ENCODE results near the gene PDCD4.

DNA sequence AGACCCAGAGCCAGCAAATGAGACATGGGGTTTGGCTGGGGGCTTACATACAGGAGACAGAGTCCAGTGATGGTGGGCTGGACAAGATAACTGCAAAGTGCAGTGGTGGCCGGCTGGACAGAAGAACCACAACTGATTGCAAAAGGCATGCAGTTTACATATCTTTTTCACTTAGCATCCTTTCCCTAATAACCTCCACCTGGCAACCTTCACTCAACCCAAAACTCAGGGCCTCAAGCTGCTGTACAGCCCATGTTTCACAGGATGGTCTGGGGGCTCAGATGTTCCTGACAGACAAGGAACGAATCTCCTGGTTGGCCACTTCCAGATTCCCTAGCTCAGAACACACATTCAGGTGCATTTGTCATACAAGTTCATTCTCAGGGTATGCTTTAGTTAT, 7.8 kb upstream of the PDCD4 start:
- TF ChIP-seq CTCF (IDR thresholded peaks at IDR 0.05; ENCODE audit: insufficient read depth, low read depth, low read length) = no peak
- TF ChIP-seq EZH2 (IDR thresholded peaks at IDR 0.05; ENCODE audit: insufficient read depth, low read length) = no peak

Data from astrocyte (in vitro differentiated cells and primary cell).